Fibroblast of lung (primary cell): ENCODE data around the gene CSTB.

Experiments
- EZH2 ChIP-seq: IDR thresholded peaks from 2 replicates; pipeline ENCODE4 v1.5.1; 2012; ENCODE audit warnings: low read length, control low read depth, mild to moderate bottlenecking; ENCODE audit errors: missing control alignments
- TF ChIP-seq, protein P1 (sequence below), 2 donors: IDR thresholded peaks in 1 of 2; conservative IDR thresholded peaks in 1 of 2; 1 replicate in 1 of 2; 2 replicates in 1 of 2; pipeline ENCODE4 v1.5.1; 2011 to 2012; ENCODE audit warnings: low read length in 2 of 2, control low read depth in 1 of 2, inconsistent platforms in 1 of 2, low read depth in 1 of 2, mild to moderate bottlenecking in 1 of 2

DNA sequence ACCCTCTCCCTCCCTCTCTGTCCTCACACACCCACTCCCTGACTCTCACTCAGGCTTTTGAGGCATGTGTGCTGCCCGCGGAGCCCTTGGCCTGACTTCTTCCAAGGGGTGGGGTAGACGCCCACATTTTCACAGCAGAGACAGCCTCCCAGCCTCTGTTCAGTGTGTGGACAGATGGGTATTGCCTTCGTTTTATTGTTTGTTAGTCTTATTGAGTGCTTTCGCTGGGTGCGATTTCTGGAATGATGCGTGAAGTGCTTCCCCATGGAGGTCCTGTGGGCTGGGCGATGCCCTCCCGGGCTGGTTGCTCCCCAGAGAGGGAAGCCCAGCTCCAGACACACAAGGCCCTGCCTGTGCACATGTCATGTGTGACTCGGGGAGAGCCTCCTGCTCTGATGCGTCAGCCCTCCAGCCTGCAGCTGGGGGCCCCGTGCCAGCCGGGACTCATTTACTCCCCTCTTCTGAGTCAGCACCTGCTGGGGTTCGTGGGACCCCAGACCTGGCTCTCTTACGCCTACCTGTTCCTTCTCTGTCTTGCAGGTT is 42.5 kb downstream of the CSTB start:
- TF ChIP-seq, protein P1, sequence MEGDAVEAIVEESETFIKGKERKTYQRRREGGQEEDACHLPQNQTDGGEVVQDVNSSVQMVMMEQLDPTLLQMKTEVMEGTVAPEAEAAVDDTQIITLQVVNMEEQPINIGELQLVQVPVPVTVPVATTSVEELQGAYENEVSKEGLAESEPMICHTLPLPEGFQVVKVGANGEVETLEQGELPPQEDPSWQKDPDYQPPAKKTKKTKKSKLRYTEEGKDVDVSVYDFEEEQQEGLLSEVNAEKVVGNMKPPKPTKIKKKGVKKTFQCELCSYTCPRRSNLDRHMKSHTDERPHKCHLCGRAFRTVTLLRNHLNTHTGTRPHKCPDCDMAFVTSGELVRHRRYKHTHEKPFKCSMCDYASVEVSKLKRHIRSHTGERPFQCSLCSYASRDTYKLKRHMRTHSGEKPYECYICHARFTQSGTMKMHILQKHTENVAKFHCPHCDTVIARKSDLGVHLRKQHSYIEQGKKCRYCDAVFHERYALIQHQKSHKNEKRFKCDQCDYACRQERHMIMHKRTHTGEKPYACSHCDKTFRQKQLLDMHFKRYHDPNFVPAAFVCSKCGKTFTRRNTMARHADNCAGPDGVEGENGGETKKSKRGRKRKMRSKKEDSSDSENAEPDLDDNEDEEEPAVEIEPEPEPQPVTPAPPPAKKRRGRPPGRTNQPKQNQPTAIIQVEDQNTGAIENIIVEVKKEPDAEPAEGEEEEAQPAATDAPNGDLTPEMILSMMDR (conservative IDR thresholded peaks at IDR 0.05 in 1 of 2, IDR thresholded peaks at IDR 0.05 in 1 of 2; ENCODE audit: low read depth in 1 of 2, low read length in 2 of 2): no peak
- TF ChIP-seq EZH2: no peak
